Heart right ventricle (tissue), 16 donors: ENCODE results near the gene PLP2. TPM values are rescaled to one million over a fixed set of nuclear protein-coding genes. Genes with fewer than 3 reads are reported as not detected.

Experiments
- ATAC-seq, 8 donors: fragments of 200-7000 bp; cut with Tn5 transposase; one replicate each; pipeline ENCODE4 v1.9.1; 2020; ENCODE audit warnings: mild to moderate bottlenecking in 8 of 8, moderate library complexity in 8 of 8, moderate number of reproducible peaks in 1 of 8
- DNase-seq, 2 donors: peaks; one replicate each; pipeline ENCODE4 v3.0.0-alpha.2; 2020
- H3K27ac ChIP-seq, 10 donors: fragments of 200-600 bp; sonication (generic) in 2 of 10; one replicate each; pipeline versions ENCODE4 v1.5.0 to v1.8.0; 2020 to 2022; ENCODE audit warnings: mild to moderate bottlenecking in 3 of 10
- H3K27me3 ChIP-seq, 7 donors: fragments of 200-600 bp; one replicate each; pipeline ENCODE4 v1.8.0; 2021 to 2022; ENCODE audit warnings: mild to moderate bottlenecking in 2 of 7
- H3K36me3 ChIP-seq, 9 donors: fragments of 200-600 bp; sonication (generic) in 1 of 9; one replicate each; pipeline versions ENCODE4 v1.5.0 to v1.8.0; 2020 to 2022; ENCODE audit warnings: mild to moderate bottlenecking in 2 of 9
- H3K4me1 ChIP-seq, 9 donors: fragments of 200-600 bp; sonication (generic) in 1 of 9; one replicate each; pipeline versions ENCODE4 v1.5.0 to v1.8.0; 2020 to 2022; ENCODE audit warnings: mild to moderate bottlenecking in 4 of 9
- H3K4me3 ChIP-seq, 10 donors: fragments of 200-600 bp; sonication (generic) in 2 of 10; one replicate each; pipeline versions ENCODE4 v1.5.0 to v1.8.0; 2020 to 2022; ENCODE audit warnings: mild to moderate bottlenecking in 7 of 10, moderate library complexity in 2 of 10
- H3K9me3 ChIP-seq, 11 donors: fragments of 200-600 bp in 10 of 11; sonication (generic) in 2 of 11; one replicate each; pipeline versions ENCODE4 v1.5.0 to v1.8.0; 2013 to 2022; ENCODE audit warnings: mild to moderate bottlenecking in 2 of 11, control low read depth in 1 of 11, moderate library complexity in 1 of 11
- CTCF ChIP-seq, 9 donors: fragments of 200-600 bp; sonication (generic) in 2 of 9; IDR thresholded peaks; one replicate each; pipeline versions ENCODE4 v1.5.0 to v1.8.0; 2021 to 2022; ENCODE audit warnings: antibody characterized with exemption in 9 of 9, mild to moderate bottlenecking in 5 of 9, moderate library complexity in 1 of 9
- WGBS, 2 donors: extraction: QIAGEN DNeasy Blood & Tissue Kit; methylation state at CpG; one replicate each; pipeline ENCODE4 v1.1.7; 2013; ENCODE audit warnings: inconsistent platforms in 1 of 2; 5-methylcytosine and 5-hydroxymethylcytosine counted together
- intact Hi-C, 10 donors: fragments of 100-400 bp; cut with DNase I; formaldehyde crosslinking; loops; one replicate each; pipeline versions ENCODE4 v1.11.1 to v1.14.2; 2022
- polyA plus RNA-seq, 2 donors: library from polyadenylated mRNA; stranded (reverse); fragments of 200-250 nt; gene quantifications; one replicate each; pipeline ENCODE4 v1.2.3, GENCODE V29; 2013
- total RNA-seq, 10 donors: library from RNA; stranded (reverse); fragmentation: NEBNext Ultra II Directional in 3 of 10; extraction: Animal tissue kit (Norgen Biotek cat#: 25700) in 3 of 10; gene quantifications; one replicate each; pipeline versions ENCODE4 v1.2.1 to v1.2.4, GENCODE V29; 2021 to 2023
- donor health status: Arrhythmogenic right ventricular cardiomyopathy.
- donor health status: ischemic (EF 13 %, LVEDD 7.1; RV severe dilation, severe dysfunction).
- donor health status: healthy with polysubstance abuse.
- donor health status: DM: no; HTN: yes; CAD: no.
- donor health status: DM: no; HTN: no; CAD: no.
- donor health status: ischemic (EF 25% LVEDD 6.9; RV normal size, moderate dysfunction).
- donor health status: ischemic (EF 25% LVEDD 5.7; RV mildly dilated, moderate dysfunction).
- donor health status: healthy.
- donor health status: DM: yes; HTN: yes; CAD: no.
- donor health status: Ischemic cardiomyopathy.
- donor health status: ischemic (EF 35%, LVEDD 5.7; RV mildly dilated, moderate dysfunction).
- donor health status: nonischemic (EF 11% LVEDD 7.7; RV severe dilation, severe dysfunction).
- donor health status: DM: yes; HTN: yes; CAD: no.
- donor health status: PGD.
- donor health status: ischemic (EF 29% LVEDD 5.4; RV normal size, mild dysfunction).
- donor health status: nonischemic (EF 23%, LVEDD 6.1; RV moderate dilation, normal function).

PLP2 gene
- total and polyA plus RNA-seq, 12 donors, result 20.3 to 352 (median 54.2) TPM

- no peak for TF ChIP-seq CTCF (IDR thresholded peaks at IDR 0.05)
- Histone ChIP-seq H3K27ac (peak overlapping the region in 9 of 10 donors; percentile 80 to 92 (median 87)), H3K9me3 (peaks cover 0 to 5% (median 0%) of the 10 kb centered on the region in 11 donors), H3K4me1 (peaks cover 0 to 23% (median 13%) of the 10 kb centered on the region in 9 donors), H3K36me3 (no peaks in the 10 kb centered on the region), H3K27me3 (no peaks in the 10 kb centered on the region), H3K4me3 (peak overlapping the region in 2 of 10 donors; percentile 53 to 57)
- DNase-seq, result no peak
- intact Hi-C loops, result loop anchor here in 4 of 10 donors (5.0 to 10.0 kb wide), 3 partner anchors 48 to 85 kb away; partner anchors contain the start of genes CCDC22 (in 1 of the 4), FOXP3 (in 1 of the 4) and PPP1R3F (in 1 of the 4)
- 87% methylated on average over 6 of the region's 6 CpGs for WGBS, 2 donors
- ATAC-seq, result no peak
These were observed 17.9 kb downstream of the PLP2 start for GRCh38 chrX:49189606-49190005.

- intact Hi-C loops, result loop anchor here in 4 of 10 donors (5.0 to 10.0 kb wide), 3 partner anchors 46 to 84 kb away; partner anchors contain the start of genes CCDC22 (in 1 of the 4), FOXP3 (in 1 of the 4) and PPP1R3F (in 1 of the 4)
- no peak for TF ChIP-seq CTCF (IDR thresholded peaks at IDR 0.05)
These were observed 19.3 kb downstream of the PLP2 start for GRCh38 chrX:49190821-49191573.

GRCh38 chrX:49191574-49192011 lies 19.9 kb downstream of the PLP2 start:
- intact Hi-C loops, result loop anchor here in 4 of 10 donors (5.0 to 10.0 kb wide), 3 partner anchors 46 to 83 kb away; partner anchors contain the start of genes CCDC22 (in 1 of the 4), FOXP3 (in 1 of the 4) and PPP1R3F (in 1 of the 4)
- WGBS, 2 donors, result 1 to 2% methylated on average over 29 to 33 of the region's 34 CpGs
- Histone ChIP-seq H3K4me1 (peaks cover 0 to 16% (median 7%) of the 10 kb centered on the region in 9 donors), H3K9me3 (peaks cover 0 to 5% (median 0%) of the 10 kb centered on the region in 11 donors), H3K4me3 (peak overlapping the region; percentile 32 to 87 (median 74)), H3K27ac (peak overlapping the region; percentile 61 to 92 (median 90)), H3K36me3 (no peaks in the 10 kb centered on the region), H3K27me3 (no peaks in the 10 kb centered on the region)
- no peak for TF ChIP-seq CTCF (IDR thresholded peaks at IDR 0.05)
- no peak for DNase-seq
- ATAC-seq, result peak in 2 of 8 donors; percentile 0 to 14

More at GRCh38 chrX:49190821-49191573, 19.3 kb downstream of the PLP2 start:
- H3K36me3 ChIP-seq, result no peaks in the 10 kb centered on the region
- DNase-seq (peak; percentile 86 to 95), ATAC-seq (peak; percentile 89 to 94 (median 92))
- WGBS, 2 donors, result 0 to 1% methylated on average over 27 to 32 of the region's 32 CpGs
- peaks cover 0 to 5% (median 0%) of the 10 kb centered on the region in 11 donors for H3K9me3 ChIP-seq
- no peaks in the 10 kb centered on the region for H3K27me3 ChIP-seq
- H3K4me3 ChIP-seq, result peak overlapping the region; percentile 32 to 87 (median 74)
- peaks cover 0 to 16% (median 7%) of the 10 kb centered on the region in 9 donors for H3K4me1 ChIP-seq
- peak overlapping the region; percentile 64 to 92 (median 90) for H3K27ac ChIP-seq

GRCh38 chrX:49192722-49193328 lies 21.1 kb downstream of the PLP2 start:
- no peak overlapping the region for H3K27ac ChIP-seq
- peaks cover 0 to 16% (median 7%) of the 10 kb centered on the region in 9 donors for H3K4me1 ChIP-seq
- H3K4me3 ChIP-seq, result no peak overlapping the region
- DNase-seq (no peak), ATAC-seq (no peak)
- H3K36me3 ChIP-seq, result no peaks in the 10 kb centered on the region
- 57% methylated on average over 10 of the region's 10 CpGs for WGBS, 2 donors
- peaks cover 0 to 5% (median 0%) of the 10 kb centered on the region in 11 donors for H3K9me3 ChIP-seq
- peak in 8 of 9 donors; percentile 9 to 63 (median 50) for TF ChIP-seq CTCF (IDR thresholded peaks at IDR 0.05)
- intact Hi-C loops, result loop anchor here in 4 of 10 donors (5.0 to 10.0 kb wide), 3 partner anchors 44 to 82 kb away; partner anchors contain the start of genes CCDC22 (in 1 of the 4), FOXP3 (in 1 of the 4) and PPP1R3F (in 1 of the 4)
- H3K27me3 ChIP-seq, result no peaks in the 10 kb centered on the region
